TTC549 (cell line): ENCODE results near the gene PSMD10.

Experiments
- FAIRE-seq: peaks from 2 replicates; lab custom pipeline; 2012; peaks lifted over from hg19 to GRCh38; lab: Jason Lieb, UNC

The PSMD10 gene

GRCh38 chrX:108091264-108091877 lies at the start of gene PSMD10, which contains the start of gene ATG4A:
Gene PSMD10 (minus strand): TSS chrX:108091542. CDS start chrX:108091520, 22 bp downstream.
Gene ATG4A (plus strand): TSS chrX:108091778. CDS start chrX:108091827, 49 bp downstream.
- peak; percentile 63 for FAIRE-seq

- FAIRE-seq = no peak
These were observed 47.7 kb upstream of the PSMD10 start for GRCh38 chrX:108138814-108139702.

- no peak for FAIRE-seq
These were observed 43.4 kb upstream of the PSMD10 start for GRCh38 chrX:108134724-108135123.

- FAIRE-seq = no peak
These were observed 41.5 kb upstream of the PSMD10 start for GRCh38 chrX:108132876-108133275.

GRCh38 chrX:108132034-108132433 lies 40.7 kb upstream of the PSMD10 start:
- no peak for FAIRE-seq

GRCh38 chrX:108131471-108131870 lies 40.1 kb upstream of the PSMD10 start:
- no peak for FAIRE-seq

GRCh38 chrX:108130889-108131288 lies 39.5 kb upstream of the PSMD10 start:
- FAIRE-seq = no peak

- no peak for FAIRE-seq
These were observed 35.8 kb upstream of the PSMD10 start for GRCh38 chrX:108127152-108127551.

GRCh38 chrX:108126661-108127060 lies 35.3 kb upstream of the PSMD10 start:
- no peak for FAIRE-seq

GRCh38 chrX:108123591-108124366 lies 32.4 kb upstream of the PSMD10 start:
- no peak for FAIRE-seq

- FAIRE-seq = no peak
These were observed 31.4 kb upstream of the PSMD10 start for GRCh38 chrX:108122748-108123147.

- FAIRE-seq = no peak
These were observed 29.9 kb upstream of the PSMD10 start for GRCh38 chrX:108121291-108121690.

- FAIRE-seq = no peak
These were observed 26.6 kb upstream of the PSMD10 start for GRCh38 chrX:108117988-108118387.

- no peak for FAIRE-seq
These were observed 23.2 kb upstream of the PSMD10 start for GRCh38 chrX:108114541-108114940.

- no peak for FAIRE-seq
These were observed 14.1 kb upstream of the PSMD10 start for GRCh38 chrX:108105473-108105872.

GRCh38 chrX:108097380-108097779 lies 6.0 kb upstream of the PSMD10 start:
- no peak for FAIRE-seq

- FAIRE-seq = no peak
These were observed 543 bp upstream of the PSMD10 start for GRCh38 chrX:108091878-108092291.

GRCh38 chrX:108090491-108091263 lies 665 bp downstream of the PSMD10 start:
- FAIRE-seq = no peak

- no peak for FAIRE-seq
These were observed 2.8 kb downstream of the PSMD10 start for GRCh38 chrX:108088511-108088910.

- FAIRE-seq = no peak
These were observed 3.5 kb downstream of the PSMD10 start for GRCh38 chrX:108087792-108088191.

GRCh38 chrX:108081110-108081509 lies 10.2 kb downstream of the PSMD10 start:
- FAIRE-seq = no peak

GRCh38 chrX:108072746-108073145 lies 18.6 kb downstream of the PSMD10 start:
- no peak for FAIRE-seq
